ENCODE results near the gene MRC2.

DNA sequence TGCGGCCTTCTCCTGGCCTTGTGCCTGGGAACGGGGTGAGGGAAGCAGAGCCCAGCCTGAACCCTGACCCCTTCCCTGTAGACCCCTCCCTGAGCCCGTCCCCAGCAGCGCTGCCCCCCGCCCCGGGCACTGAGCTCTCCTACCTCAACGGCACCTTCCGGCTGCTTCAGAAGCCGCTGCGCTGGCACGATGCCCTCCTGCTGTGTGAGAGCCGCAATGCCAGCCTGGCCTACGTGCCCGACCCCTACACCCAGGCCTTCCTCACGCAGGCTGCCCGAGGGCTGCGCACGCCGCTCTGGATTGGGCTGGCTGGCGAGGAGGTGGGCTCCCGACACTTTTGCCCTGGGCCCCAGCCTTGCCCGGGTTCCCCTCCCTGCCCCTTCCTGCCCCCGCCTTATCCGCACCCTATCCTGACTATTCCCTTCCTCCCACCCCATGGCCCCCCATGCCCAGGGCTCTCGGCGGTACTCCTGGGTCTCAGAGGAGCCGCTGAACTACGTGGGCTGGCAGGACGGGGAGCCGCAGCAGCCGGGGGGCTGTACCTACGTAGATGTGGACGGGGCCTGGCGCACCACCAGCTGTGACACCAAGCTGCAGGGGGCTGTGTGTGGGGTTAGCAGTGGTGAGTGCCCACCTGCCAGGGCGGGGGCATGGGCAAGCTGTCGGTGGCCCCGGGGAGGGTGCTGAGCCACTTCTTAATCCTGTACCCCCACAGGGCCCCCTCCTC is 62.1 kb downstream of the MRC2 start:
- no peak for TF ChIP-seq POLR2A (IDR thresholded peaks at IDR 0.05; ENCODE audit: low read length)
- no peak for TF ChIP-seq ZC3H11A (IDR thresholded peaks at IDR 0.05)
- TF ChIP-seq, protein P1, sequence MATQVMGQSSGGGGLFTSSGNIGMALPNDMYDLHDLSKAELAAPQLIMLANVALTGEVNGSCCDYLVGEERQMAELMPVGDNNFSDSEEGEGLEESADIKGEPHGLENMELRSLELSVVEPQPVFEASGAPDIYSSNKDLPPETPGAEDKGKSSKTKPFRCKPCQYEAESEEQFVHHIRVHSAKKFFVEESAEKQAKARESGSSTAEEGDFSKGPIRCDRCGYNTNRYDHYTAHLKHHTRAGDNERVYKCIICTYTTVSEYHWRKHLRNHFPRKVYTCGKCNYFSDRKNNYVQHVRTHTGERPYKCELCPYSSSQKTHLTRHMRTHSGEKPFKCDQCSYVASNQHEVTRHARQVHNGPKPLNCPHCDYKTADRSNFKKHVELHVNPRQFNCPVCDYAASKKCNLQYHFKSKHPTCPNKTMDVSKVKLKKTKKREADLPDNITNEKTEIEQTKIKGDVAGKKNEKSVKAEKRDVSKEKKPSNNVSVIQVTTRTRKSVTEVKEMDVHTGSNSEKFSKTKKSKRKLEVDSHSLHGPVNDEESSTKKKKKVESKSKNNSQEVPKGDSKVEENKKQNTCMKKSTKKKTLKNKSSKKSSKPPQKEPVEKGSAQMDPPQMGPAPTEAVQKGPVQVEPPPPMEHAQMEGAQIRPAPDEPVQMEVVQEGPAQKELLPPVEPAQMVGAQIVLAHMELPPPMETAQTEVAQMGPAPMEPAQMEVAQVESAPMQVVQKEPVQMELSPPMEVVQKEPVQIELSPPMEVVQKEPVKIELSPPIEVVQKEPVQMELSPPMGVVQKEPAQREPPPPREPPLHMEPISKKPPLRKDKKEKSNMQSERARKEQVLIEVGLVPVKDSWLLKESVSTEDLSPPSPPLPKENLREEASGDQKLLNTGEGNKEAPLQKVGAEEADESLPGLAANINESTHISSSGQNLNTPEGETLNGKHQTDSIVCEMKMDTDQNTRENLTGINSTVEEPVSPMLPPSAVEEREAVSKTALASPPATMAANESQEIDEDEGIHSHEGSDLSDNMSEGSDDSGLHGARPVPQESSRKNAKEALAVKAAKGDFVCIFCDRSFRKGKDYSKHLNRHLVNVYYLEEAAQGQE (IDR thresholded peaks at IDR 0.05): no peak
- no peak for TF ChIP-seq RAD21 (conservative IDR thresholded peaks at IDR 0.05 in 1 of 2, IDR thresholded peaks at IDR 0.05 in 1 of 2)
- no peak for TF ChIP-seq CBX8 (IDR thresholded peaks at IDR 0.05)
- TF ChIP-seq MAZ (IDR thresholded peaks at IDR 0.05; ENCODE audit: borderline replicate concordance, low read depth, low read length): no peak
- no peak for TF ChIP-seq EP300 (IDR thresholded peaks at IDR 0.05)
- TF ChIP-seq NR3C1 (IDR thresholded peaks at IDR 0.05): no peak
- no peak for TF ChIP-seq CHD2 (IDR thresholded peaks at IDR 0.05; ENCODE audit: low read length, partially characterized antibody)
- TF ChIP-seq FOSL2 (IDR thresholded peaks at IDR 0.05): no peak
- TF ChIP-seq FOSL2 (CRISPR knock-in tag; IDR thresholded peaks at IDR 0.05): no peak

Measured in A549 (cell line).